Natural killer cell (primary cell): ENCODE results near the gene MN1. TPM values are rescaled to one million over a fixed set of nuclear protein-coding genes. Genes with fewer than 3 reads are reported as not detected.
A peak's percentile ranks its signal among the peaks of the same experiment; 100 is the strongest.

ENCODE experiments used
- ATAC-seq, 3 donors: fragments of 150-1000 bp in 2 of 3; fragments of 200-7000 bp in 1 of 3; cut with Tn5 transposase; 1 replicate in 1 of 3; 2 replicates in 2 of 3; pipeline ENCODE4 v1.10.0; 2021; ENCODE audit warnings: mild to moderate bottlenecking in 2 of 3, moderate library complexity in 2 of 3
- DNase-seq, 2 donors: peaks; one replicate each; pipeline versions ENCODE4 v3.0.0 to v3.0.0-alpha.2; 2013 to 2021; ENCODE audit warnings: mixed read lengths in 1 of 2
- H3K27ac ChIP-seq: one replicate; pipeline ENCODE4 v1.5.1; 2013; ENCODE audit warnings: mild to moderate bottlenecking, low read length
- H3K27me3 ChIP-seq: one replicate; pipeline ENCODE4 v1.6.1; 2013; ENCODE audit warnings: low read length; ENCODE audit not compliant: control insufficient read depth, insufficient read depth
- H3K36me3 ChIP-seq: one replicate; pipeline ENCODE4 v1.6.1; 2013; ENCODE audit warnings: low read length; ENCODE audit not compliant: control insufficient read depth, insufficient read depth
- H3K4me1 ChIP-seq: one replicate; pipeline ENCODE4 v1.6.1; 2013; ENCODE audit warnings: low read length; ENCODE audit not compliant: control insufficient read depth, insufficient read depth
- H3K4me3 ChIP-seq: one replicate; pipeline ENCODE4 v1.5.1; 2013; ENCODE audit warnings: low read length
- H3K9me3 ChIP-seq: one replicate; pipeline ENCODE4 v1.6.1; 2013; ENCODE audit warnings: low read length; ENCODE audit not compliant: control insufficient read depth, insufficient read depth
- H3K27ac Mint-ChIP-seq, 2 donors: one replicate each; pipeline ENCODE4 v1.8.0; 2022; ENCODE audit warnings: mild to moderate bottlenecking in 2 of 2, mixed read lengths in 2 of 2, moderate library complexity in 1 of 2
- H3K27me3 Mint-ChIP-seq, 2 donors: one replicate each; pipeline ENCODE4 v1.8.0; 2022; ENCODE audit warnings: low read depth in 2 of 2, mixed read lengths in 2 of 2
- H3K36me3 Mint-ChIP-seq: one replicate; pipeline ENCODE4 v1.8.0; 2022; ENCODE audit warnings: mixed read lengths
- H3K4me1 Mint-ChIP-seq, 2 donors: one replicate each; pipeline ENCODE4 v1.8.0; 2022; ENCODE audit warnings: mixed read lengths in 2 of 2
- H3K4me3 Mint-ChIP-seq: one replicate; pipeline ENCODE4 v1.8.0; 2022; ENCODE audit warnings: mild to moderate bottlenecking, moderate library complexity, mixed read lengths
- H3K9me3 Mint-ChIP-seq, 2 donors: one replicate each; pipeline ENCODE4 v1.8.0; 2022; ENCODE audit warnings: mixed read lengths in 2 of 2
- WGBS: methylation state at CpG from one replicate; pipeline ENCODE4 v1.1.7; 2013; ENCODE audit warnings: missing lambda C conversion rate; ENCODE audit not compliant: insufficient coverage; 5-methylcytosine and 5-hydroxymethylcytosine counted together
- intact Hi-C: fragments of 100-400 bp; cut with micrococcal nuclease; formaldehyde crosslinking; loops from one replicate; pipeline ENCODE4 v1.14.2; 2022
- total RNA-seq, 4 donors: library from RNA; stranded (reverse); fragments of 120-200 nt in 1 of 4; gene quantifications; one replicate each; pipeline versions ENCODE4 v1.2.3 to v1.2.4, GENCODE V29; 2013 to 2022
- TF ChIP-seq, protein P1 (sequence below): fragments of 200-600 bp; IDR thresholded peaks from one replicate; pipeline ENCODE4 v1.8.0; 2022; ENCODE audit warnings: antibody characterized with exemption

MN1 gene
- total RNA-seq, result under 1 TPM; 0.39 to 0.83 (median 0.82) TPM
- total RNA-seq (2013), result 0.16 TPM

DNA sequence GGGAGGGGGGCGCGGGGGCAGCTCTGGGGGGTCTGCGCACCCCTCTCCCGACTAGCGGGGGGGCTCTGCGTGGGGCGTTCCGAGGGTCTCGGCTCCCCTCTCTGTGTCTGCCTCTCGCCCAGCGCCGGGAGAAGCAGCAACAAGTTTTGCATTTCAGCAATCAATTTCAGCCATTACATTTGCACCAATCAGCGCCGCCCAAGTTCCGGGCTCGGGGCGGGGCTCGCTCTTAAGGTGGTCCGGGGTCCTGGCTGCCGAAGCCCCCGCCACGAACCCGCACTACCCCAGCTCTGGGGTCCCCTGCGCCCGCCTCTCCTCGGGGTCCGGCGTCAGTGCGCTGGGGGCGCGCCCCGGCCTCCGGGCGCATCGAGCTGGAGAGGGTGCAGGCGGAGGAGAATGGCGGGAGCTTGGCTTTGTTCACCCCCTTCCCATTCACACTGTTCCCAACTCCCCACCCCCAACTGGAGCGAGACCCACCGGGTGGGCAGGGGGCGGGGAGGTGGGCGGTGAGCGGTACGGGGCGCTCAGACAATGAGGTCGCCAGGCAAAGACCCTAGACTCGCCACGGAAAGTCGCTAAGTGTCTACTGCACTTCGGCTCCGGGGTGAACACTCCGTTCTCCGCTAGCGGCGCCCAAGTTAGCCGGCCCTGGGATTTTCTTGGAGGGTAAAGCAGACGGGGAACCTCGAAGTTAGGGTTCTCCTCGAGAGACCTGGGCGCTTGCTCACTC is at the start of gene MN1:
Gene MN1 (minus strand): TSS at position 141 of the 730 bp plus-strand sequence. CDS start 1,213 bp downstream, outside the sequence.
- H3K4me1 Mint-ChIP-seq, result peaks cover 13 to 19% of the 10 kb centered on the region in 2 donors
- peaks cover 16 to 31% of the 10 kb centered on the region in 2 donors for H3K27me3 Mint-ChIP-seq
- no peaks in the 10 kb centered on the region for H3K36me3 ChIP-seq
- no peak within 1 kb of the TSS for H3K27ac ChIP-seq
- peaks cover 21% of the 10 kb centered on the region for H3K4me1 ChIP-seq
- ATAC-seq (peak; percentile 31 to 70 (median 70)), DNase-seq (peak; percentile 26 to 67)
- TF ChIP-seq, protein P1, sequence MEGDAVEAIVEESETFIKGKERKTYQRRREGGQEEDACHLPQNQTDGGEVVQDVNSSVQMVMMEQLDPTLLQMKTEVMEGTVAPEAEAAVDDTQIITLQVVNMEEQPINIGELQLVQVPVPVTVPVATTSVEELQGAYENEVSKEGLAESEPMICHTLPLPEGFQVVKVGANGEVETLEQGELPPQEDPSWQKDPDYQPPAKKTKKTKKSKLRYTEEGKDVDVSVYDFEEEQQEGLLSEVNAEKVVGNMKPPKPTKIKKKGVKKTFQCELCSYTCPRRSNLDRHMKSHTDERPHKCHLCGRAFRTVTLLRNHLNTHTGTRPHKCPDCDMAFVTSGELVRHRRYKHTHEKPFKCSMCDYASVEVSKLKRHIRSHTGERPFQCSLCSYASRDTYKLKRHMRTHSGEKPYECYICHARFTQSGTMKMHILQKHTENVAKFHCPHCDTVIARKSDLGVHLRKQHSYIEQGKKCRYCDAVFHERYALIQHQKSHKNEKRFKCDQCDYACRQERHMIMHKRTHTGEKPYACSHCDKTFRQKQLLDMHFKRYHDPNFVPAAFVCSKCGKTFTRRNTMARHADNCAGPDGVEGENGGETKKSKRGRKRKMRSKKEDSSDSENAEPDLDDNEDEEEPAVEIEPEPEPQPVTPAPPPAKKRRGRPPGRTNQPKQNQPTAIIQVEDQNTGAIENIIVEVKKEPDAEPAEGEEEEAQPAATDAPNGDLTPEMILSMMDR, result no peak
- peak within 1 kb of the TSS; percentile 83 for H3K4me3 Mint-ChIP-seq
- WGBS, result under 1% methylated on average over 57 of the region's 59 CpGs
- no peaks in the 10 kb centered on the region for H3K9me3 Mint-ChIP-seq
- no peaks in the 10 kb centered on the region for H3K9me3 ChIP-seq
- intact Hi-C loops, result loop anchor here (10.0 kb wide), 1 partner anchor 1047 kb away; no protein-coding TSS in a partner anchor
- peak within 1 kb of the TSS; percentile 53 for H3K4me3 ChIP-seq
- no peaks in the 10 kb centered on the region for H3K36me3 Mint-ChIP-seq
- peaks cover 7% of the 10 kb centered on the region for H3K27me3 ChIP-seq
- no peak within 1 kb of the TSS for H3K27ac Mint-ChIP-seq

DNA sequence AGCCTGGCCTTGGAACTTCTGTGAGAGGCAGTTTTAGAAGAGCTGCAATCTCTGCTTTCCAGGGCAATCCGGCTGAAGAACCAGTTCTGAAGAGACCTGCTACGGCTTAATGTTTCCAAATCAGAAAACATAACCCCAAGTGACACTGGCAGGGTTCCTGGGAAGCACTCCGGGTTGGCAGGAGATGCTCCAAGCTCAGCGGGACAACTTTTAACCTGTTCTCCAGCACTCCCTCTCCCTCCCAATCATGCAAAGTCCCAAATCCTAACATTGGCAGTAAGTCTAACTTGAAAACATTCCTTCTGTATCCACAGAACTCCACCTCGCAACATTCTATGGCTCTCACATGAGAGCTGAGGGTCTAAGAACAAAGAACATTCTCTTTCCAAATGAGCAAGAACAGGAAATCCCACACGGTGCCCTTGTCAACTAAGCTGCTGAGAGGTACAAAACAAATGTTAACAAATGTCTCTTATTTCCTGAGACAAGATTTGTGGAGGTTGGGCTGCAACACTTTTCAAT is 48.5 kb upstream of the MN1 start:
- H3K27me3 Mint-ChIP-seq, result no peaks in the 10 kb centered on the region
- DNase-seq (no peak), ATAC-seq (no peak)
- Histone ChIP-seq H3K4me1 (no peaks in the 10 kb centered on the region), H3K36me3 (peaks cover 58% of the 10 kb centered on the region), H3K9me3 (no peaks in the 10 kb centered on the region), H3K27ac (no peak overlapping the region), H3K4me3 (no peak overlapping the region), H3K27me3 (no peaks in the 10 kb centered on the region)
- peaks cover 13 to 23% of the 10 kb centered on the region in 2 donors for H3K4me1 Mint-ChIP-seq
- H3K36me3 Mint-ChIP-seq, result peaks cover 10% of the 10 kb centered on the region
- TF ChIP-seq, protein P1, result no peak
- no peaks in the 10 kb centered on the region for H3K9me3 Mint-ChIP-seq
- no peak overlapping the region for H3K4me3 Mint-ChIP-seq
- intact Hi-C loops, result no loop called here
- WGBS, result 75% methylated on average over 6 of the region's 6 CpGs
- H3K27ac Mint-ChIP-seq, result peak overlapping the region in 1 of 2 donors; percentile 12

DNA sequence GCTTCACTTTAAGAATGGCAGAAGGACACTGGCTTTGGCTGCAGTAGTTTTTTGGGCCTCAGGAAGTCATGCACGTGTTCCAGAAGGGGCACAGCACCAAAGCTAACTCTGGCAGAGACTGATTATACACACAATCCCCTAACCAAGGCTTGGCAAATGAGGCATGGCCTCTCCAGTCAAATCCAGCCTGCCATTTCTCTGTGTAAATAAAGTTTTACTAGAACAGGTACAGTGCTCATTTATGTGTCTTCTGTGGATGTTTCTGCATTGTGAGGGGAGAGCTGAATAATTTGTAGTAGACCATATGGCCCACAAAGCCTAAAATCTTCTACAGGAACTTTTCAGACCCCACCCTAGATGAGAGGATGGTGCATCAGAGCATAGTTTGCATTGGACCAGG is 46.4 kb upstream of the MN1 start:
- Mint-ChIP-seq H3K27ac (peak overlapping the region in 1 of 2 donors; percentile 59), H3K4me3 (no peak overlapping the region), H3K4me1 (peaks cover 0 to 13% of the 10 kb centered on the region in 2 donors), H3K36me3 (peaks cover 10% of the 10 kb centered on the region), H3K9me3 (no peaks in the 10 kb centered on the region), H3K27me3 (no peaks in the 10 kb centered on the region)
- H3K4me1 ChIP-seq, result no peaks in the 10 kb centered on the region
- ATAC-seq, result no peak
- intact Hi-C loops, result no loop called here
- H3K27me3 ChIP-seq, result no peaks in the 10 kb centered on the region
- no peaks in the 10 kb centered on the region for H3K9me3 ChIP-seq
- H3K27ac ChIP-seq, result no peak overlapping the region
- TF ChIP-seq, protein P1, result no peak
- no peak overlapping the region for H3K4me3 ChIP-seq
- H3K36me3 ChIP-seq, result peaks cover 46% of the 10 kb centered on the region
- 67% methylated on average over 1 of the region's 1 CpG for WGBS
- DNase-seq, result no peak
